ENCODE results near the gene WDR47.

DNA sequence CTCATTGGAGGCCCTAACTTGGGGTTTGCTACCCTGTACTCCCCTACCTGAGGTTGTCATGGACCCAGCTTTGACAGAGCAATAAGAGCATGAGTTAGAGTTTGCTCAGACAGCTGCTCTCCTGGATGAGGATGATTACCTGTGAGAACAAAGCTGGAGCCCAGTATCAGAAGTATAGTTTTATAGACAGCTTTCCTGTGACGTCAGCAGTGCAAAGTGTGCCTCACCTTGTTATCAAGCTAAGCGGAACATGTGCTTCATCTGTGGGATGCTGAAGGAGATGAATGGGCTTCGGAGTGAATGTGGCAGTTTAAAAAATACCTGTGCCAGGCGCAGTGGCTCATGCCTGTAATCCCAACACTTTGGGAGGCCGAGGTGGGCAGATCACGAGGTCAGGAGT, 5.4 kb upstream of the WDR47 start:
- TF ChIP-seq, protein P1, sequence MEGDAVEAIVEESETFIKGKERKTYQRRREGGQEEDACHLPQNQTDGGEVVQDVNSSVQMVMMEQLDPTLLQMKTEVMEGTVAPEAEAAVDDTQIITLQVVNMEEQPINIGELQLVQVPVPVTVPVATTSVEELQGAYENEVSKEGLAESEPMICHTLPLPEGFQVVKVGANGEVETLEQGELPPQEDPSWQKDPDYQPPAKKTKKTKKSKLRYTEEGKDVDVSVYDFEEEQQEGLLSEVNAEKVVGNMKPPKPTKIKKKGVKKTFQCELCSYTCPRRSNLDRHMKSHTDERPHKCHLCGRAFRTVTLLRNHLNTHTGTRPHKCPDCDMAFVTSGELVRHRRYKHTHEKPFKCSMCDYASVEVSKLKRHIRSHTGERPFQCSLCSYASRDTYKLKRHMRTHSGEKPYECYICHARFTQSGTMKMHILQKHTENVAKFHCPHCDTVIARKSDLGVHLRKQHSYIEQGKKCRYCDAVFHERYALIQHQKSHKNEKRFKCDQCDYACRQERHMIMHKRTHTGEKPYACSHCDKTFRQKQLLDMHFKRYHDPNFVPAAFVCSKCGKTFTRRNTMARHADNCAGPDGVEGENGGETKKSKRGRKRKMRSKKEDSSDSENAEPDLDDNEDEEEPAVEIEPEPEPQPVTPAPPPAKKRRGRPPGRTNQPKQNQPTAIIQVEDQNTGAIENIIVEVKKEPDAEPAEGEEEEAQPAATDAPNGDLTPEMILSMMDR (IDR thresholded peaks at IDR 0.05): no peak
- no peak for TF ChIP-seq POLR2AphosphoS5 (IDR thresholded peaks at IDR 0.05)
- TF ChIP-seq EP300 (IDR thresholded peaks at IDR 0.05): no peak
